Measurements from ENCODE around the gene UBTD2.

DNA sequence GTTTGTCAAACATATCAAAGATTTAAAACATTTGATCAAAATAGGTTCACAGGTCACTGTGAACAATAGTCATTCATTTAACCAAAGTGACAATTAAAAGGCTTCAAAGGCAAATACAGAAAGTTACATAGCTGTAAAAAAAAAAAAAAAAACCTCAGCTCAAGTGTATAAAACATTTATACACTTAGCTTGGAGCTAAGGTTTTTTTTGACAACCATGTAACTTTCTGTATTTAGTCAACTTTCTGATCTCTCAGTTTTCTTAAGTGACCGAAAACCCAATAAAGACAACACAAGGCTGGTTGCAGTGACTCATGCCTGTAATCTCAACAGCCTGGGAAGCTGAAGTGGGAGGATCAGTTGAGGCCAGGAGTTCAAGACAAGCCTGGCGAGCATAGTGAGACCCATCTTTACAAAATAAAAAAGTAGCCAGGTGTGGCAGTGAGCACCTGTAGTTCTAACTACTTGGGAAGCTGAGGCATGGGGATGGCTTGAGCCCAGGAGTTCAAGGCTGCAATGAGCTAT lies 16.4 kb upstream of the UBTD2 start:
- no peak for TF ChIP-seq EZH2 (IDR thresholded peaks at IDR 0.05; ENCODE audit: low read length, missing control alignments)
- TF ChIP-seq, protein P1, sequence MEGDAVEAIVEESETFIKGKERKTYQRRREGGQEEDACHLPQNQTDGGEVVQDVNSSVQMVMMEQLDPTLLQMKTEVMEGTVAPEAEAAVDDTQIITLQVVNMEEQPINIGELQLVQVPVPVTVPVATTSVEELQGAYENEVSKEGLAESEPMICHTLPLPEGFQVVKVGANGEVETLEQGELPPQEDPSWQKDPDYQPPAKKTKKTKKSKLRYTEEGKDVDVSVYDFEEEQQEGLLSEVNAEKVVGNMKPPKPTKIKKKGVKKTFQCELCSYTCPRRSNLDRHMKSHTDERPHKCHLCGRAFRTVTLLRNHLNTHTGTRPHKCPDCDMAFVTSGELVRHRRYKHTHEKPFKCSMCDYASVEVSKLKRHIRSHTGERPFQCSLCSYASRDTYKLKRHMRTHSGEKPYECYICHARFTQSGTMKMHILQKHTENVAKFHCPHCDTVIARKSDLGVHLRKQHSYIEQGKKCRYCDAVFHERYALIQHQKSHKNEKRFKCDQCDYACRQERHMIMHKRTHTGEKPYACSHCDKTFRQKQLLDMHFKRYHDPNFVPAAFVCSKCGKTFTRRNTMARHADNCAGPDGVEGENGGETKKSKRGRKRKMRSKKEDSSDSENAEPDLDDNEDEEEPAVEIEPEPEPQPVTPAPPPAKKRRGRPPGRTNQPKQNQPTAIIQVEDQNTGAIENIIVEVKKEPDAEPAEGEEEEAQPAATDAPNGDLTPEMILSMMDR (conservative IDR thresholded peaks at IDR 0.05 in 1 of 2, IDR thresholded peaks at IDR 0.05 in 1 of 2; ENCODE audit: low read depth in 1 of 2, low read length in 2 of 2) = no peak

All from fibroblast of lung (primary cell).